ENCODE measurements around the gene CNOT3.
"Not testable (repeated sequence)": the region's sequence is repeated elsewhere in the genome, so short reads cannot be mapped to it uniquely, and the experiment has no call there.

CNOT3 gene
- 23.1 to 40.7 (median 30.1) reads per million in 4 donors for total RNA-seq

GRCh38 chr19:54137699-54138488, at the start of gene CNOT3:
CNOT3 (plus strand) TSS chr19:54137762; CDS start chr19:54142979, 5,217 bp downstream.
- peak in 4 of 5 donors; percentile 25 to 43 (median 30) for DNase-seq

GRCh38 chr19:54094426-54095000, 43.0 kb upstream of the CNOT3 start:
- no peak for DNase-seq

GRCh38 chr19:54095136-54095858, 42.3 kb upstream of the CNOT3 start:
- DNase-seq = no peak

- peak in 4 of 5 donors; percentile 15 to 55 (median 38) for DNase-seq
Measured at GRCh38 chr19:54095859-54096616, 41.5 kb upstream of the CNOT3 start.

GRCh38 chr19:54096617-54097106, 40.9 kb upstream of the CNOT3 start:
- peak in 1 of 5 donors; percentile 44 for DNase-seq

GRCh38 chr19:54099190-54099902, 38.2 kb upstream of the CNOT3 start:
- DNase-seq = no peak

GRCh38 chr19:54099903-54100255, 37.7 kb upstream of the CNOT3 start:
- DNase-seq = not testable (repeated sequence)

- DNase-seq = no peak
Measured at GRCh38 chr19:54100561-54100960, 37.0 kb upstream of the CNOT3 start, which contains the start of gene OSCAR. OSCAR (minus strand) TSS chr19:54100803; CDS start chr19:54100792, 11 bp downstream.

- peak; percentile 96 to 99 (median 98) for DNase-seq
Measured at GRCh38 chr19:54102421-54103169, 35.0 kb upstream of the CNOT3 start, which contains the start of gene NDUFA3. NDUFA3 (plus strand) TSS chr19:54102855; CDS start chr19:54102879, 24 bp downstream.

- no peak for DNase-seq
Measured at GRCh38 chr19:54104998-54105715, 32.4 kb upstream of the CNOT3 start.

GRCh38 chr19:54105796-54106195, 31.8 kb upstream of the CNOT3 start:
- no peak for DNase-seq

GRCh38 chr19:54106716-54107115, 30.8 kb upstream of the CNOT3 start:
- DNase-seq = no peak

GRCh38 chr19:54107876-54108490, 29.6 kb upstream of the CNOT3 start:
- DNase-seq = no peak

- no peak for DNase-seq
Measured at GRCh38 chr19:54108496-54108895, 29.1 kb upstream of the CNOT3 start.

- no peak for DNase-seq
Measured at GRCh38 chr19:54109651-54110050, 27.9 kb upstream of the CNOT3 start.

- peak in 3 of 5 donors; percentile 41 to 66 (median 46) for DNase-seq
Measured at GRCh38 chr19:54114340-54115108, 23.0 kb upstream of the CNOT3 start.

- DNase-seq = peak; percentile 81 to 97 (median 92)
Measured at GRCh38 chr19:54115109-54116063, 22.2 kb upstream of the CNOT3 start, which contains the start of the genes PRPF31 and TFPT. PRPF31 (plus strand) TSS chr19:54115754; CDS start chr19:54118279, 2,525 bp downstream. TFPT (minus strand) TSS chr19:54115657; CDS start chr19:54115269, 388 bp downstream.

All from T-helper 1 cell (primary cell).